ENCODE measurements around the gene RMND1.

- TF ChIP-seq CTCF (IDR thresholded peaks at IDR 0.05; ENCODE audit: low read length) (no peak), EZH2 (IDR thresholded peaks at IDR 0.05; ENCODE audit: borderline replicate concordance, low read length) (no peak)
These were observed 30.4 kb upstream of the RMND1 start for GRCh38 chr6:151482290-151482689.

All from OCI-LY1 (cell line).